ENCODE data around the gene PDIA5.

- TF ChIP-seq, protein P1, sequence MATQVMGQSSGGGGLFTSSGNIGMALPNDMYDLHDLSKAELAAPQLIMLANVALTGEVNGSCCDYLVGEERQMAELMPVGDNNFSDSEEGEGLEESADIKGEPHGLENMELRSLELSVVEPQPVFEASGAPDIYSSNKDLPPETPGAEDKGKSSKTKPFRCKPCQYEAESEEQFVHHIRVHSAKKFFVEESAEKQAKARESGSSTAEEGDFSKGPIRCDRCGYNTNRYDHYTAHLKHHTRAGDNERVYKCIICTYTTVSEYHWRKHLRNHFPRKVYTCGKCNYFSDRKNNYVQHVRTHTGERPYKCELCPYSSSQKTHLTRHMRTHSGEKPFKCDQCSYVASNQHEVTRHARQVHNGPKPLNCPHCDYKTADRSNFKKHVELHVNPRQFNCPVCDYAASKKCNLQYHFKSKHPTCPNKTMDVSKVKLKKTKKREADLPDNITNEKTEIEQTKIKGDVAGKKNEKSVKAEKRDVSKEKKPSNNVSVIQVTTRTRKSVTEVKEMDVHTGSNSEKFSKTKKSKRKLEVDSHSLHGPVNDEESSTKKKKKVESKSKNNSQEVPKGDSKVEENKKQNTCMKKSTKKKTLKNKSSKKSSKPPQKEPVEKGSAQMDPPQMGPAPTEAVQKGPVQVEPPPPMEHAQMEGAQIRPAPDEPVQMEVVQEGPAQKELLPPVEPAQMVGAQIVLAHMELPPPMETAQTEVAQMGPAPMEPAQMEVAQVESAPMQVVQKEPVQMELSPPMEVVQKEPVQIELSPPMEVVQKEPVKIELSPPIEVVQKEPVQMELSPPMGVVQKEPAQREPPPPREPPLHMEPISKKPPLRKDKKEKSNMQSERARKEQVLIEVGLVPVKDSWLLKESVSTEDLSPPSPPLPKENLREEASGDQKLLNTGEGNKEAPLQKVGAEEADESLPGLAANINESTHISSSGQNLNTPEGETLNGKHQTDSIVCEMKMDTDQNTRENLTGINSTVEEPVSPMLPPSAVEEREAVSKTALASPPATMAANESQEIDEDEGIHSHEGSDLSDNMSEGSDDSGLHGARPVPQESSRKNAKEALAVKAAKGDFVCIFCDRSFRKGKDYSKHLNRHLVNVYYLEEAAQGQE (IDR thresholded peaks at IDR 0.05; ENCODE audit: insufficient replicate concordance, low read depth): no peak
- TF ChIP-seq CTCF (IDR thresholded peaks at IDR 0.05; ENCODE audit: insufficient read depth, low read length) (no peak), GABPA (IDR thresholded peaks at IDR 0.05; ENCODE audit: low read depth) (no peak), SPI1 (IDR thresholded peaks at IDR 0.05; ENCODE audit: borderline replicate concordance, low read depth) (no peak)
These were observed 18.0 kb downstream of the PDIA5 start for GRCh38 chr3:123084738-123085237.
